H9 (cell line): ENCODE measurements around the gene TSPAN17. TPM values are rescaled to one million over a fixed set of nuclear protein-coding genes. Genes with fewer than 3 reads are reported as not detected.

Experiments
- DNase-seq: peaks from one replicate; pipeline ENCODE4 v3.0.0-alpha.2; 2017
- H2AFZ ChIP-seq: one replicate; pipeline ENCODE4 v1.6.1; 2013; ENCODE audit warnings: mild to moderate bottlenecking, low read length, control low read depth, moderate library complexity
- H2AK5ac ChIP-seq: 2 replicates; pipeline ENCODE4 v1.6.1; 2013; ENCODE audit warnings: low read length, control low read depth, mixed read lengths; ENCODE audit not compliant: insufficient read length
- H2BK120ac ChIP-seq: one replicate; pipeline ENCODE4 v1.6.1; 2013; ENCODE audit warnings: low read depth, mild to moderate bottlenecking, low read length, control low read depth, inconsistent platforms; ENCODE audit not compliant: poor library complexity, severe bottlenecking
- H2BK12ac ChIP-seq: 2 replicates; pipeline ENCODE4 v1.6.1; 2013; ENCODE audit warnings: low read length, control low read depth, mixed read lengths, low read depth; ENCODE audit not compliant: insufficient read length
- H2BK15ac ChIP-seq: 2 replicates; pipeline ENCODE4 v1.6.1; 2013; ENCODE audit warnings: low read depth, low read length, control low read depth
- H2BK20ac ChIP-seq: one replicate; pipeline ENCODE4 v1.6.1; 2013; ENCODE audit warnings: low read depth, mild to moderate bottlenecking, low read length, control low read depth, inconsistent platforms; ENCODE audit not compliant: poor library complexity, severe bottlenecking
- H2BK5ac ChIP-seq: 2 replicates; pipeline ENCODE4 v1.6.1; 2013; ENCODE audit warnings: low read length, control low read depth, mixed read lengths; ENCODE audit not compliant: insufficient read length
- H3K14ac ChIP-seq: 2 replicates; pipeline ENCODE4 v1.6.1; 2013; ENCODE audit warnings: low read length, control low read depth; ENCODE audit not compliant: insufficient read depth
- H3K18ac ChIP-seq: 2 replicates; pipeline ENCODE4 v1.6.1; 2013; ENCODE audit warnings: low read depth, mild to moderate bottlenecking, mixed read lengths, low read length, control low read depth; ENCODE audit not compliant: insufficient read length
- H3K23ac ChIP-seq: 2 replicates; pipeline ENCODE4 v1.6.1; 2013; ENCODE audit warnings: low read length, control low read depth, mixed read lengths, low read depth; ENCODE audit not compliant: insufficient read length
- H3K23me2 ChIP-seq: 2 replicates; pipeline ENCODE4 v1.6.1; 2013; ENCODE audit warnings: low read depth, mild to moderate bottlenecking, mixed read lengths, low read length, control low read depth; ENCODE audit not compliant: insufficient read length, poor library complexity, severe bottlenecking
- H3K27ac ChIP-seq: 2 replicates; pipeline ENCODE4 v1.5.1; 2013; ENCODE audit warnings: low read length, control low read depth, mixed read lengths, low read depth; ENCODE audit not compliant: insufficient read length
- H3K27me3 ChIP-seq: 2 replicates; pipeline ENCODE4 v1.6.1; 2013; ENCODE audit warnings: low read length, control low read depth, inconsistent platforms; ENCODE audit not compliant: insufficient read depth
- H3K4ac ChIP-seq: 2 replicates; pipeline ENCODE4 v1.6.1; 2013; ENCODE audit warnings: low read depth, mild to moderate bottlenecking, control low read depth, inconsistent platforms, low read length, moderate library complexity
- H3K4me1 ChIP-seq: 2 replicates; pipeline ENCODE4 v1.6.1; 2013; ENCODE audit warnings: low read length, control low read depth, inconsistent platforms; ENCODE audit not compliant: insufficient read depth
- H3K4me2 ChIP-seq: 2 replicates; pipeline ENCODE4 v1.6.1; 2013; ENCODE audit warnings: low read length, control low read depth, mixed read lengths; ENCODE audit not compliant: insufficient read length, insufficient read depth
- H3K56ac ChIP-seq: 2 replicates; pipeline ENCODE4 v1.6.1; 2013; ENCODE audit warnings: low read depth, mild to moderate bottlenecking, mixed read lengths, low read length, control low read depth; ENCODE audit not compliant: insufficient read length
- H3K79me1 ChIP-seq: 2 replicates; pipeline ENCODE4 v1.6.1; 2013; ENCODE audit warnings: low read depth, mild to moderate bottlenecking, moderate library complexity, low read length, control low read depth, inconsistent platforms; ENCODE audit not compliant: insufficient read depth, poor library complexity, severe bottlenecking
- H3K79me2 ChIP-seq: 2 replicates; pipeline ENCODE4 v1.6.1; 2013; ENCODE audit warnings: low read length, control low read depth, inconsistent platforms; ENCODE audit not compliant: insufficient read depth
- H3K9ac ChIP-seq: 2 replicates; pipeline ENCODE4 v1.6.1; 2013; ENCODE audit warnings: low read length, control low read depth, mixed read lengths; ENCODE audit not compliant: insufficient read length; ENCODE audit errors: extremely low read depth
- H3K9me3 ChIP-seq: one replicate; pipeline ENCODE4 v1.6.1; 2013; ENCODE audit warnings: low read depth, low read length, inconsistent platforms; ENCODE audit not compliant: control insufficient read depth
- H3T11ph ChIP-seq: one replicate; pipeline ENCODE4 v1.6.1; 2013; ENCODE audit warnings: mild to moderate bottlenecking, low read length, control low read depth, inconsistent platforms
- H4K20me1 ChIP-seq: one replicate; pipeline ENCODE4 v1.6.1; 2013; ENCODE audit not compliant: control insufficient read depth, insufficient read length, insufficient read depth
- H4K5ac ChIP-seq: 2 replicates; pipeline ENCODE4 v1.6.1; 2013; ENCODE audit warnings: low read depth, mild to moderate bottlenecking, mixed read lengths, low read length, control low read depth; ENCODE audit not compliant: insufficient read length
- H4K8ac ChIP-seq: replicated peaks from 2 replicates; pipeline ENCODE4 v1.6.1; 2013; ENCODE audit warnings: low read length, control low read depth, mixed read lengths, low read depth; ENCODE audit not compliant: insufficient read length
- H4K91ac ChIP-seq: 2 replicates; pipeline ENCODE4 v1.6.1; 2013; ENCODE audit warnings: low read depth, mild to moderate bottlenecking, moderate library complexity, mixed read lengths, low read length, control low read depth; ENCODE audit not compliant: insufficient read length
- H3K27ac Mint-ChIP-seq, 3 experiments: 2 replicates in 2 of 3; 3 replicates in 1 of 3; pipeline ENCODE4 v1.8.0; 2020 to 2021; ENCODE audit warnings: mixed read lengths in 3 of 3, mild to moderate bottlenecking in 1 of 3, moderate library complexity in 1 of 3
- H3K27me3 Mint-ChIP-seq: 2 replicates; pipeline ENCODE4 v1.8.0; 2021; ENCODE audit warnings: low read depth, mild to moderate bottlenecking, moderate library complexity, mixed read lengths
- H3K36me3 Mint-ChIP-seq, 3 experiments: 2 replicates in 2 of 3; 3 replicates in 1 of 3; pipeline ENCODE4 v1.8.0; 2020 to 2021; ENCODE audit warnings: low read depth in 3 of 3, mixed read lengths in 3 of 3; ENCODE audit not compliant: insufficient read depth in 1 of 3
- H3K4me1 Mint-ChIP-seq, 2 experiments: 2 replicates each; pipeline ENCODE4 v1.8.0; 2020; ENCODE audit warnings: mixed read lengths in 2 of 2
- H3K4me3 Mint-ChIP-seq, 2 experiments: 2 replicates in 1 of 2; 3 replicates in 1 of 2; pipeline ENCODE4 v1.8.0; 2020 to 2021; ENCODE audit warnings: mild to moderate bottlenecking in 2 of 2, mixed read lengths in 2 of 2, moderate library complexity in 1 of 2
- H3K9me3 Mint-ChIP-seq, 2 experiments: 2 replicates in 1 of 2; 3 replicates in 1 of 2; pipeline ENCODE4 v1.8.0; 2020; ENCODE audit warnings: mild to moderate bottlenecking in 2 of 2, mixed read lengths in 2 of 2, moderate library complexity in 1 of 2
- WGBS: extraction: QIAGEN DNeasy Blood & Tissue Kit; methylation state at CpG from one replicate; pipeline ENCODE4 v1.1.7; 2013; ENCODE audit warnings: missing lambda C conversion rate, low lambda C conversion rate, mixed read lengths; ENCODE audit not compliant: insufficient read length; ENCODE audit errors: extremely low coverage; 5-methylcytosine and 5-hydroxymethylcytosine counted together
- total RNA-seq: library from RNA; stranded (reverse); gene quantifications from 2 replicates; pipeline ENCODE4 v1.2.1, GENCODE V29; 2021
- TF ChIP-seq, protein P1 (sequence below): fragments of 200-600 bp; sonication (generic); conservative IDR thresholded peaks from 3 replicates; pipeline ENCODE4 v1.8.0; 2021; ENCODE audit warnings: antibody characterized with exemption, mild to moderate bottlenecking

TSPAN17 gene
- total RNA-seq, 1 experiment from 2014 or later, result 46.8 TPM

DNA sequence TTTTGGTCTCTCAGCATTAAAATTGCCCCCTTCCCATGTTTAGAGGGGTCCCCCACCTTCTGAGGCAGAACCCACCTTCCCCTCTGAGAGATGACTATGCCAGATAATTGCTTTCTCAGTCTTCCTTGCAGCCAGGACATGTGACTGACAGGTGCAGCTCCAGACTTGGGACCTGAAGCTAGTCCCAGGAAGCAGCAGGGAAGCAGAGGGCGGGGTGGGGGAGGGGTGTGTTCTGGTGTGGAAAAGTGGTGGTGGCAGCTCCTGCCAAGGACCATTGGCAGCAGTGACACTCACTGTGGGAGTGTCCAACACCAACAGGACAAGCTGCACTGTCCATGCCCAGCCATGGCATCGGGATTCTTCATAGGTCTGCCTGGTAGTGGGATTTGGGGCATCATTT is 14.5 kb upstream of the TSPAN17 start:
- Histone ChIP-seq H3K18ac (no peak overlapping the region), H3K79me1 (no peaks in the 10 kb centered on the region), H2BK5ac (no peak overlapping the region), H3K9ac (no peak overlapping the region), H2BK15ac (no peak overlapping the region), H3K56ac (no peak overlapping the region), H3K4me1 (no peaks in the 10 kb centered on the region; the same call in 1 of the 2 replicates), H2BK20ac (no peak overlapping the region), H3T11ph (no peak overlapping the region), H3K23ac (no peak overlapping the region), H3K4ac (no peak overlapping the region), H2BK12ac (no peak overlapping the region), H3K27me3 (peaks cover 6% of the 10 kb centered on the region; the same call in 1 of the 2 replicates), H3K4me2 (no peak overlapping the region), H4K8ac (no peak overlapping the region), H4K91ac (no peak overlapping the region), H3K23me2 (peaks cover 8% of the 10 kb centered on the region), H4K5ac (no peak overlapping the region), H2AK5ac (no peak overlapping the region), H4K20me1 (no peaks in the 10 kb centered on the region), H3K9me3 (no peaks in the 10 kb centered on the region), H3K79me2 (no peaks in the 10 kb centered on the region), H2AFZ (no peak overlapping the region), H3K27ac (no peak overlapping the region), H3K14ac (no peak overlapping the region), H2BK120ac (no peak overlapping the region)
- Mint-ChIP-seq H3K4me3 (no peak overlapping the region), H3K4me1 (peaks cover 40 to 53% of the 10 kb centered on the region in 2 experiments), H3K36me3 (peaks cover 0 to 6% (median 0%) of the 10 kb centered on the region in 3 experiments; a peak in 3 of 7 replicates), H3K9me3 (peaks cover 0 to 7% of the 10 kb centered on the region in 2 experiments; a peak in 2 of 5 replicates), H3K27me3 (peaks cover 76% of the 10 kb centered on the region), H3K27ac (no peak overlapping the region)
- DNase-seq, result no peak
- TF ChIP-seq, protein P1, sequence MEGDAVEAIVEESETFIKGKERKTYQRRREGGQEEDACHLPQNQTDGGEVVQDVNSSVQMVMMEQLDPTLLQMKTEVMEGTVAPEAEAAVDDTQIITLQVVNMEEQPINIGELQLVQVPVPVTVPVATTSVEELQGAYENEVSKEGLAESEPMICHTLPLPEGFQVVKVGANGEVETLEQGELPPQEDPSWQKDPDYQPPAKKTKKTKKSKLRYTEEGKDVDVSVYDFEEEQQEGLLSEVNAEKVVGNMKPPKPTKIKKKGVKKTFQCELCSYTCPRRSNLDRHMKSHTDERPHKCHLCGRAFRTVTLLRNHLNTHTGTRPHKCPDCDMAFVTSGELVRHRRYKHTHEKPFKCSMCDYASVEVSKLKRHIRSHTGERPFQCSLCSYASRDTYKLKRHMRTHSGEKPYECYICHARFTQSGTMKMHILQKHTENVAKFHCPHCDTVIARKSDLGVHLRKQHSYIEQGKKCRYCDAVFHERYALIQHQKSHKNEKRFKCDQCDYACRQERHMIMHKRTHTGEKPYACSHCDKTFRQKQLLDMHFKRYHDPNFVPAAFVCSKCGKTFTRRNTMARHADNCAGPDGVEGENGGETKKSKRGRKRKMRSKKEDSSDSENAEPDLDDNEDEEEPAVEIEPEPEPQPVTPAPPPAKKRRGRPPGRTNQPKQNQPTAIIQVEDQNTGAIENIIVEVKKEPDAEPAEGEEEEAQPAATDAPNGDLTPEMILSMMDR, result no peak
- WGBS, result no CpG with 5 or more reads among the region's 2 CpGs
